Cardiac fibroblast (primary cell): Measurements from ENCODE around the gene DICER1.
"Not testable (repeated sequence)": the region's sequence is repeated elsewhere in the genome, so short reads cannot be mapped to it uniquely, and the experiment has no call there.

Experiments used
- DNase-seq, 2 donors: peaks; one replicate each; pipeline versions ENCODE4 v3.0.0 to v3.0.0-alpha.2; 2010; ENCODE audit warnings: low read depth in 2 of 2
- H3K4me3 ChIP-seq, 2 donors: replicated peaks in 1 of 2; 1 replicate in 1 of 2; 2 replicates in 1 of 2; pipeline ENCODE4 v1.5.1; 2011; ENCODE audit warnings: low read depth in 2 of 2, low read length in 2 of 2, mild to moderate bottlenecking in 2 of 2, moderate library complexity in 1 of 2
- TF ChIP-seq, protein P1 (sequence below): IDR thresholded peaks from one replicate; pipeline ENCODE4 v1.5.1; 2011; ENCODE audit warnings: low read depth, mild to moderate bottlenecking, low read length, inconsistent platforms

The DICER1 gene

DNA sequence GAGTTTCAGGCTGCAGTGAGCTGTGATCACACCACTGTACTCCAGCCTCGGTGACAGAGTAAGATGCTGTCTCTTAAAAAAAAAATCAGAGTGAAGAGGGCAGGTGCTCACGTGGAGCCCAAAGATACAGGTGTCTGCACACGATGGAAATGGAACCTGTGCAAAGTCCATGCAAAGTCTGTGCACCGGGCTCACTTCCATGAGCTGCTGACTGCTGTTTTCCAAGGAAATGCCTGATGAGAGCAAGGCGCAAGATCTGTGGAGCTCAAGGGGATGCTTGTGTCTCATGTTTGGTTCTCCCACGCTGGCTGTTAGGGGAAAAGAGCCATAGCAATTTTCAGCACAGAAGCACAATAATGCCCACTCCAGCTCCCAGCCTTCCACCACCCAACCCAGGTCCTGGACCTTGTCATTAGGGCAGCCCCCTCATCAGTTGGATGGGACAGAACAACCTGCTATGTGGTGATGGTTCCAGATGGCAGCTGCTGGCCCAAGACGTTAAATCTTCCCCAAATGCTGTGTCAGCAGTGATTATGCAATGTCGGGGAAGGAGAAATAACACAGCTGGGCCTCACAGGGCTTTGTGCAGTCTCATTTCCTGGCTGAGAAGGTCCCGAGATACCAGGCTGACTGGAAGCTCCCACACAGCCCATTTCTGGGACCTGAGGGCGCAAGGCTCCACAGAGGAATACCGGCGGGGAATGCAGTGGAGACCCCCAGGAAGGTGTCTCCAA lies 27.9 kb upstream of the DICER1 start:
- no peak overlapping the region for H3K4me3 ChIP-seq

DNA sequence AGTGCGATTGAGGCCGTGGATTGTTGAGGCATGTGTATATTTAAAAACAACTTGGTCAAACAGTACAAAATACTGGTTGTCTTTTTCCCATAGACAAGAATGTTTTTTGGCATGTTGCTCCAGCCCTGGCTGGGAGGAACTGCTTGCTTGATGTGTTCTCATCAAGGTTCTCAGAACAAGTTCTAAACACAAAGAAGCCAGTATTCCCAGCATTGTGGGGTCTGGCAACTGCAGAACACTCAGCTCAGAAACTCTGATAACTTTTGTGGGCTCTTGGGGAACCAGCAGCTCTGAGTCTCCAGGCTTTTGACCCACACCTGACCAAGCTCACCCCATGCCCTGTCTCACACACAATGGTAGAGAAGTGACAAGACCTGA lies 27.1 kb upstream of the DICER1 start:
- TF ChIP-seq, protein P1, sequence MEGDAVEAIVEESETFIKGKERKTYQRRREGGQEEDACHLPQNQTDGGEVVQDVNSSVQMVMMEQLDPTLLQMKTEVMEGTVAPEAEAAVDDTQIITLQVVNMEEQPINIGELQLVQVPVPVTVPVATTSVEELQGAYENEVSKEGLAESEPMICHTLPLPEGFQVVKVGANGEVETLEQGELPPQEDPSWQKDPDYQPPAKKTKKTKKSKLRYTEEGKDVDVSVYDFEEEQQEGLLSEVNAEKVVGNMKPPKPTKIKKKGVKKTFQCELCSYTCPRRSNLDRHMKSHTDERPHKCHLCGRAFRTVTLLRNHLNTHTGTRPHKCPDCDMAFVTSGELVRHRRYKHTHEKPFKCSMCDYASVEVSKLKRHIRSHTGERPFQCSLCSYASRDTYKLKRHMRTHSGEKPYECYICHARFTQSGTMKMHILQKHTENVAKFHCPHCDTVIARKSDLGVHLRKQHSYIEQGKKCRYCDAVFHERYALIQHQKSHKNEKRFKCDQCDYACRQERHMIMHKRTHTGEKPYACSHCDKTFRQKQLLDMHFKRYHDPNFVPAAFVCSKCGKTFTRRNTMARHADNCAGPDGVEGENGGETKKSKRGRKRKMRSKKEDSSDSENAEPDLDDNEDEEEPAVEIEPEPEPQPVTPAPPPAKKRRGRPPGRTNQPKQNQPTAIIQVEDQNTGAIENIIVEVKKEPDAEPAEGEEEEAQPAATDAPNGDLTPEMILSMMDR = no peak
- peak; percentile 51 to 68 for DNase-seq

More for the DNA sequence above, 27.9 kb upstream of the DICER1 start:
- TF ChIP-seq, protein P1 = no peak
- DNase-seq = peak; percentile 90 to 92

DNA sequence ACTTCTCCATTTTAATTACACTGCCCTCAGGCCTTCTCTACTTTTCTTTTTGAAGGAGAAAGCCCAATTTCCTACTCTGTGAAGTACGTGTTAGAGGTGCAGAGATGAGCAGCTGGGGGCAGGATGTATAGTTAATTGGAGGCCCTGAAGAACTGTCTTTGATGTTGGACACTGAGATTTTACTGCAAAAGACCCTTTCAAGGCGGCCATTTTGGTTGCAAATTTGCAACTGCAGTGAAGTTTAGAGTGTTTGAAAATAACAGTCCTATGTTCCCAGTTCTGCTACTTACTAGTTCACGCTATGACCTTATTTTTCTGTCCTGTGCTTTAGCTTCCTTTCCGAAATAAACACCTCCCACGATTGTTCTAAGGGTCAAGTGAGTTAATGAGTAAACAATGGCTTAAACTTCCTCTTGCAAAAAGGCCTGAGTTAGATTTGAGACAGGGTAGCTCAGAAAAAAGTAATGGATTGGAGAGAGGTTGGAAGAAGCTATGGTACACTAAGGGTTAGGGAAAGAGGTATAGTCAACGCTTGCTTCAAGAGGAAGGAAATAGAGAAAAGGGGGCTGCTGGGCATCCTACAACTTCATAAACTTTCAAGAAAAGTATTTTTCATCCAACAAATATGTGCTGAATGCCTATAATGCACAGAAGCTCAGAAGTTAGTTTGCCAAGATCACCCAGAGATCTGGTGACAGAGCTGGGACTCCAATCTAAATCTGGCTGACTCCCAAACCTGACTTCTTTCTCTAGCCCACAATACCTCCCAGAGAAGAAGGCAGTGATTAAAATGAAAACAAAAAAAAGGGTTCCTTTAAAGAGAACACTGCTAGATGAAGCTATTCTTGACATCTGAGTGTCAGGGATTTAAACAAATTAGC lies 26.4 kb upstream of the DICER1 start:
- peak; percentile 66 to 67 for DNase-seq
- H3K4me3 ChIP-seq = no peak overlapping the region

More for the DNA sequence above, 27.1 kb upstream of the DICER1 start:
- H3K4me3 ChIP-seq = no peak overlapping the region

GRCh38 chr14:95183082-95183481 lies 25.8 kb upstream of the DICER1 start:
- TF ChIP-seq, protein P1 = no peak
- no peak for DNase-seq
- H3K4me3 ChIP-seq = no peak overlapping the region

More for the DNA sequence above, 26.4 kb upstream of the DICER1 start:
- TF ChIP-seq, protein P1 = no peak

GRCh38 chr14:95182379-95182778 lies 25.1 kb upstream of the DICER1 start:
- H3K4me3 ChIP-seq = no peak overlapping the region
- TF ChIP-seq, protein P1 = no peak
- DNase-seq = no peak

GRCh38 chr14:95180966-95181741 lies 23.8 kb upstream of the DICER1 start:
- H3K4me3 ChIP-seq = no peak overlapping the region
- TF ChIP-seq, protein P1 = no peak

DNA sequence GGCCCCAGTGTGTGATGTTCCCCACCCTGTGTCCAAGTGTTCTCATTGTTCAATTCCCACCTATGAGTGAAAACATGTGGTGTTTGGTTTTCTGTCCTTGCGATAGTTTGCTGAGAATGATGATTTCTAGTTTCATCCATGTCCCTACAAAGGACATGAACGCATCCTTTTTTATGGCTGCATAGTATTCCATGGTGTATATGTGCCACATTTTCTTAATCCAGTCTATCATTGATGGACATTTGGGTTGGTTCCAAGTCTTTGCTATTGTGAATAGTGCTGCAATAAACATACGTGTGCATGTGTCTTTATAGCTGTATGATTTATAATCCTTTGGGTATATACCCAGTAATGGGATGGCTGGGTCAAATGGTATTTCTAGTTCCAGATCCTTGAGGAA lies 18.3 kb upstream of the DICER1 start:
- DNase-seq, H3K4me3 ChIP-seq: not testable (repeated sequence)

More at GRCh38 chr14:95180966-95181741, 23.8 kb upstream of the DICER1 start:
- peak in 1 of 2 donors; percentile 33 for DNase-seq
